H1 (cell line): ENCODE data around the gene C12orf43. TPM values are rescaled to one million over a fixed set of nuclear protein-coding genes. Genes with fewer than 3 reads are reported as not detected.

Experiments
- CTCF ChIA-PET: fragments of 300-600 bp; sonication (Branson Sonifier 250); formaldehyde crosslinking; loops from one replicate; lab custom pipeline; 2021; ENCODE audit not compliant: partially characterized antibody; lab: Charles Lee
- POLR2A ChIA-PET: fragments of 300-600 bp; sonication (Branson Sonifier 250); formaldehyde crosslinking; loops from one replicate; lab custom pipeline; 2021; ENCODE audit warnings: inconsistent platforms; ENCODE audit not compliant: partially characterized antibody; lab: Charles Lee
- DNase-seq, 2 experiments: peaks; one replicate each; pipeline versions ENCODE4 v3.0.0 to v3.0.0-alpha.2; 2010 to 2022; ENCODE audit warnings: low spot score in 2 of 2, low read depth in 1 of 2, mixed read lengths in 1 of 2
- FAIRE-seq: peaks from 2 replicates; lab custom pipeline; 2011; peaks lifted over from hg19 to GRCh38; lab: Jason Lieb, UNC
- H2AFZ ChIP-seq: 2 replicates; pipeline ENCODE4 v1.8.1; 2012; ENCODE audit warnings: low read length, inconsistent platforms
- H2AK5ac ChIP-seq: 2 replicates; pipeline ENCODE4 v1.6.1; 2013; ENCODE audit warnings: low read depth, low read length
- H2BK120ac ChIP-seq: replicated peaks from 2 replicates; pipeline ENCODE3; 2013; ENCODE audit warnings: low read depth, low read length, inconsistent platforms
- H2BK12ac ChIP-seq: 2 replicates; pipeline ENCODE4 v1.6.1; 2013; ENCODE audit warnings: low read depth, low read length
- H2BK15ac ChIP-seq: 2 replicates; pipeline ENCODE4 v1.6.1; 2013; ENCODE audit warnings: low read length
- H2BK20ac ChIP-seq: 2 replicates; pipeline ENCODE4 v1.6.1; 2013; ENCODE audit warnings: low read length
- H2BK5ac ChIP-seq: 2 replicates; pipeline ENCODE4 v1.6.1; 2013; ENCODE audit warnings: low read depth, low read length
- H3K14ac ChIP-seq: 2 replicates; pipeline ENCODE4 v1.6.1; 2013; ENCODE audit warnings: inconsistent platforms; ENCODE audit not compliant: insufficient read length
- H3K18ac ChIP-seq: 2 replicates; pipeline ENCODE4 v1.6.1; 2013; ENCODE audit warnings: low read length; ENCODE audit errors: extremely low read depth
- H3K23ac ChIP-seq: 2 replicates; pipeline ENCODE4 v1.6.1; 2013; ENCODE audit warnings: inconsistent platforms; ENCODE audit not compliant: insufficient read length
- H3K23me2 ChIP-seq: 2 replicates; pipeline ENCODE4 v1.6.1; 2013; ENCODE audit warnings: low read depth, low read length
- H3K27ac ChIP-seq: 2 replicates; pipeline ENCODE4 v1.6.1; 2011; ENCODE audit warnings: low read depth, low read length, inconsistent platforms
- H3K27me3 ChIP-seq, 4 experiments: replicated peaks in 1 of 4; 1 replicate in 1 of 4; 2 replicates in 3 of 4; pipeline versions ENCODE4 v1.6.1 to v1.8.1; 2011 to 2013; ENCODE audit warnings: low read length in 3 of 4, mild to moderate bottlenecking in 3 of 4, inconsistent platforms in 2 of 4, mixed read lengths in 2 of 4, moderate library complexity in 1 of 4; ENCODE audit not compliant: control insufficient read depth in 3 of 4, insufficient read depth in 3 of 4; ENCODE audit errors: extremely low read depth in 1 of 4
- H3K36me3 ChIP-seq, 4 experiments: 2 replicates each; pipeline versions ENCODE4 v1.6.1 to v1.8.1; 2011 to 2013; ENCODE audit warnings: mild to moderate bottlenecking in 4 of 4, low read length in 3 of 4, moderate library complexity in 2 of 4, control low read depth in 1 of 4, inconsistent platforms in 1 of 4; ENCODE audit not compliant: insufficient read depth in 4 of 4, control insufficient read depth in 2 of 4
- H3K4ac ChIP-seq: replicated peaks from 2 replicates; pipeline ENCODE3; 2013; ENCODE audit warnings: low read length, low read depth, mixed read lengths, inconsistent platforms; ENCODE audit not compliant: insufficient read length
- H3K4me1 ChIP-seq, 4 experiments: replicated peaks in 1 of 4; 1 replicate in 1 of 4; 2 replicates in 3 of 4; pipeline versions ENCODE4 v1.6.1 to v1.8.1; 2011 to 2013; ENCODE audit warnings: low read length in 3 of 4, inconsistent platforms in 2 of 4, mixed read lengths in 1 of 4; ENCODE audit not compliant: insufficient read depth in 4 of 4, control insufficient read depth in 3 of 4
- H3K4me2 ChIP-seq, 2 experiments: 2 replicates each; pipeline versions ENCODE4 v1.6.1 to v1.8.1; 2011 to 2013; ENCODE audit warnings: low read depth in 2 of 2, low read length in 2 of 2, control low read depth in 1 of 2, inconsistent platforms in 1 of 2, mild to moderate bottlenecking in 1 of 2; ENCODE audit not compliant: insufficient read depth in 1 of 2
- H3K4me3 ChIP-seq, 4 experiments: fragments of 200-600, 300-600 bp in 1 of 4; sonication (generic), shearing (Covaris generic), sonication (Bioruptor Twin) in 1 of 4; 2 replicates each; pipeline versions ENCODE4 v1.5.1 to v1.8.1; 2011 to 2016; ENCODE audit warnings: low read length in 4 of 4, low read depth in 3 of 4, control low read depth in 2 of 4, inconsistent platforms in 2 of 4, mild to moderate bottlenecking in 2 of 4, mixed read lengths in 1 of 4, moderate library complexity in 1 of 4; ENCODE audit not compliant: insufficient read depth in 2 of 4; ENCODE audit errors: extremely low read depth in 1 of 4
- H3K56ac ChIP-seq: replicated peaks from 2 replicates; pipeline ENCODE3; 2013; ENCODE audit warnings: low read depth, mild to moderate bottlenecking, mixed read lengths, low read length, inconsistent platforms; ENCODE audit not compliant: insufficient read length
- H3K79me1 ChIP-seq: 2 replicates; pipeline ENCODE4 v1.6.1; 2013; ENCODE audit warnings: low read depth, low read length, control low read depth
- H3K79me2 ChIP-seq, 2 experiments: 2 replicates each; pipeline versions ENCODE4 v1.6.1 to v1.8.1; 2012 to 2013; ENCODE audit warnings: low read length in 2 of 2, mild to moderate bottlenecking in 2 of 2, inconsistent platforms in 1 of 2; ENCODE audit not compliant: insufficient read depth in 2 of 2, control insufficient read depth in 1 of 2
- H3K9ac ChIP-seq, 4 experiments: replicated peaks in 1 of 4; 1 replicate in 1 of 4; 2 replicates in 3 of 4; pipeline versions ENCODE4 v1.6.1 to v1.8.1; 2011 to 2013; ENCODE audit warnings: low read depth in 3 of 4, low read length in 3 of 4, control low read depth in 2 of 4, mild to moderate bottlenecking in 2 of 4, moderate library complexity in 2 of 4, inconsistent platforms in 1 of 4; ENCODE audit errors: extremely low read depth in 1 of 4
- H3K9me3 ChIP-seq, 2 experiments: 2 replicates each; pipeline versions ENCODE4 v1.6.1 to v1.8.1; 2012 to 2013; ENCODE audit warnings: mild to moderate bottlenecking in 2 of 2, moderate library complexity in 2 of 2, control low read depth in 1 of 2, inconsistent platforms in 1 of 2, low read depth in 1 of 2, low read length in 1 of 2, mixed read lengths in 1 of 2; ENCODE audit not compliant: insufficient read depth in 2 of 2
- H4K20me1 ChIP-seq, 2 experiments: replicated peaks in 1 of 2; 2 replicates each; pipeline versions ENCODE3 to v1.8.1; 2011 to 2013; ENCODE audit warnings: inconsistent platforms in 2 of 2, low read length in 2 of 2, mild to moderate bottlenecking in 1 of 2; ENCODE audit not compliant: insufficient read depth in 2 of 2, control insufficient read depth in 1 of 2
- H4K5ac ChIP-seq: 2 replicates; pipeline ENCODE4 v1.6.1; 2013; ENCODE audit warnings: low read length, low read depth, mixed read lengths, inconsistent platforms; ENCODE audit not compliant: insufficient read length
- H4K8ac ChIP-seq: 2 replicates; pipeline ENCODE4 v1.8.0; 2013; ENCODE audit warnings: mild to moderate bottlenecking, moderate library complexity, low read length, inconsistent platforms; ENCODE audit not compliant: insufficient read depth; ENCODE audit errors: extremely low read depth
- H4K91ac ChIP-seq: replicated peaks from 2 replicates; pipeline ENCODE3; 2013; ENCODE audit warnings: low read length, mixed read lengths, inconsistent platforms; ENCODE audit not compliant: insufficient read length
- ASH2L ChIP-seq: fragments of 200-600, 300-600 bp; sonication (generic); IDR thresholded peaks from one replicate; pipeline ENCODE4 v1.7.1; 2017; ENCODE audit warnings: low read length
- CREB1 ChIP-seq: IDR thresholded peaks from 2 replicates; pipeline ENCODE4 v1.6.1; 2012; ENCODE audit warnings: inconsistent platforms
- CTBP2 ChIP-seq: IDR thresholded peaks from 2 replicates; pipeline ENCODE4 v1.7.0; 2011; ENCODE audit warnings: borderline replicate concordance, mild to moderate bottlenecking, moderate library complexity, mixed read lengths, low read length; ENCODE audit not compliant: insufficient read depth, insufficient read length
- GABPA ChIP-seq: IDR thresholded peaks from 2 replicates; pipeline ENCODE4 v1.6.1; 2011; ENCODE audit warnings: mild to moderate bottlenecking, low read length, moderate library complexity, borderline replicate concordance; ENCODE audit not compliant: insufficient read depth
- GTF2F1 ChIP-seq: IDR thresholded peaks from 2 replicates; pipeline ENCODE4 v1.6.1; 2012; ENCODE audit warnings: low read depth, low read length, improper control_type of control experiment, borderline replicate concordance
- KDM4A ChIP-seq: IDR thresholded peaks from one replicate; pipeline ENCODE4 v1.7.1; 2012; ENCODE audit warnings: low read depth, mild to moderate bottlenecking, moderate library complexity, low read length, inconsistent platforms; ENCODE audit not compliant: severe bottlenecking
- PHF8 ChIP-seq: fragments of 200-600 bp; sonication (generic); conservative IDR thresholded peaks from 2 replicates; pipeline ENCODE4 v1.7.1; 2012; ENCODE audit warnings: low read depth, mild to moderate bottlenecking, inconsistent platforms, low read length, moderate library complexity
- RAD21 ChIP-seq, 2 experiments: IDR thresholded peaks in 1 of 2; conservative IDR thresholded peaks in 1 of 2; 2 replicates each; pipeline ENCODE4 v1.6.1; 2011; ENCODE audit warnings: low read depth in 2 of 2, low read length in 2 of 2, improper control_type of control experiment in 1 of 2, inconsistent platforms in 1 of 2, mild to moderate bottlenecking in 1 of 2, moderate library complexity in 1 of 2
- RFX5 ChIP-seq: IDR thresholded peaks from 2 replicates; pipeline ENCODE4 v1.6.1; 2011; ENCODE audit warnings: low read depth, low read length, improper control_type of control experiment, borderline replicate concordance
- RNF2 ChIP-seq: fragments of 200-900, 300-1000 bp; sonication (generic); IDR thresholded peaks from 2 replicates; pipeline ENCODE4 v1.7.1; 2016; ENCODE audit warnings: borderline replicate concordance, low read depth, mild to moderate bottlenecking, antibody characterized with exemption, low read length; ENCODE audit not compliant: poor library complexity, severe bottlenecking; ENCODE audit errors: missing control alignments
- TAF1 ChIP-seq: IDR thresholded peaks from 2 replicates; pipeline ENCODE4 v1.6.1; 2011; ENCODE audit warnings: mild to moderate bottlenecking, low read depth, low read length
- WGBS, 2 experiments: shearing (Covaris generic) in 1 of 2; methylation state at CpG; one replicate each; pipeline versions ENCODE4 v1.1.6 to v1.1.7; 2013 to 2015; ENCODE audit warnings: low lambda C conversion rate in 2 of 2, mixed read lengths in 2 of 2, inconsistent platforms in 1 of 2, low coverage in 1 of 2, missing lambda C conversion rate in 1 of 2; ENCODE audit not compliant: insufficient replicate concordance in 2 of 2, insufficient coverage in 1 of 2, insufficient read length in 1 of 2; ENCODE audit errors: extremely low coverage in 1 of 2, missing lambda C conversion rate in 1 of 2; 5-methylcytosine and 5-hydroxymethylcytosine counted together
- polyA plus RNA-seq, 7 experiments: library from polyadenylated mRNA; depleted of rRNA in 3 of 7; stranded (reverse) in 5 of 7; unstranded in 2 of 7; fragments of >200 nt in 5 of 7; fragments of 200-250 nt in 2 of 7; gene quantifications; 1 replicate in 5 of 7; 2 replicates in 1 of 7; 4 replicates in 1 of 7; pipeline versions ENCODE4 v1.2.1 to v1.2.3, GENCODE V29; 2011 to 2013; ENCODE audit warnings: missing spikeins in 2 of 7, mixed read lengths in 2 of 7
- total RNA-seq: library from RNA; stranded (reverse); fragmentation: NEBNext Ultra II Directional; extraction: Animal tissue kit (Norgen Biotek cat#: 25700); gene quantifications from 2 replicates; pipeline ENCODE4 v1.2.1, GENCODE V29; 2021

C12orf43 gene
- total and polyA plus RNA-seq, 2 of the 8 experiments (the other 6 are each of a cell fraction or from before 2014, with no cell fraction given) = 9.2 to 22.3 TPM

DNA sequence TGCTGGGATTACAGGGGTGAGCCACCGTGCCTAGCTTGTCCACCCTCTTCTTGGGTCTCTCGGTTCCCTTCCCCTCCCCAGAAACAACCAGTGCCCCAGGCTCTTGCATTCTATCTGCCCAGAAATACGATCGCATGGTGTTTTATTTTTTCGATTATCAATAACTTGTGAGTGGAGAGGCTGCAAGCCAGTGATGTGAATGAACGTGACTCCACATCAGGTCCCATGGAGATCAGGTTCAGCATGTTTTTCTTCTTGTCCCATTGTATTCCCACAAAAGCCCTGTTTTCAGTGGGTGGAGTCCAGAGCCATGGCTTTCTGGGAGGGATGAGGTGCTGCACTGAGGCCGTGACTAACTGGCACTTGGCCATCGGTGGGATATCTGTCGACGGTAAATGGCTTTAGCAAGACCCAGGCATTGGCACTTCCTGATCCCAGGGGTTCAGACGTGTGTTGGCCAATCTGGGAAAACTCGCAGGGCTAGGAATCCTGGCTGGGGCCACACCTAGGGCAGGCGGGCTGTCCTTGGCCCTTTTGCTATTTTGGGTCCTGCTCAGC, 50.7 kb downstream of the C12orf43 start:
- no peak for FAIRE-seq
- DNase-seq = no peak
- Histone ChIP-seq H3K4me2 (no peak overlapping the region), H3K27me3 (no peaks in the 10 kb centered on the region), H2BK120ac (no peak overlapping the region), H3K18ac (no peak overlapping the region), H4K8ac (peak overlapping the region; percentile 42; the same call in 1 of the 2 replicates), H4K5ac (no peak overlapping the region), H2AK5ac (no peak overlapping the region), H2BK5ac (peak overlapping the region; percentile 35; the same call in 1 of the 2 replicates), H3K27ac (no peak overlapping the region), H3K14ac (no peak overlapping the region), H2BK20ac (no peak overlapping the region), H3K4me1 (peaks cover 0 to 3% (median 0%) of the 10 kb centered on the region in 4 experiments; a peak in 2 of 7 replicates), H3K79me1 (no peaks in the 10 kb centered on the region), H2BK12ac (no peak overlapping the region), H3K79me2 (no peaks in the 10 kb centered on the region), H4K20me1 (no peaks in the 10 kb centered on the region), H3K9me3 (no peaks in the 10 kb centered on the region), H3K23me2 (no peaks in the 10 kb centered on the region), H3K4me3 (no peak overlapping the region), H2BK15ac (no peak overlapping the region; the same call in 1 of the 2 replicates), H3K23ac (no peak overlapping the region), H3K36me3 (no peaks in the 10 kb centered on the region), H3K4ac (no peak overlapping the region), H3K56ac (no peak overlapping the region), H2AFZ (peak overlapping the region; percentile 12; the same call in 1 of the 2 replicates), H4K91ac (no peak overlapping the region), H3K9ac (no peak overlapping the region)
- ChIA-PET CTCF (interaction anchor here (0.6 to 1.7 kb wide), 7 partner anchors 9 to 227 kb away, joined by 3 to 6 read pairs (median 3); no protein-coding TSS in a partner anchor), POLR2A (no interaction called here)
- TF ChIP-seq TAF1 (no peak), RAD21 (IDR thresholded peaks at IDR 0.05 in 1 of 2, conservative IDR thresholded peaks at IDR 0.05 in 1 of 2; ENCODE audit: low read depth in 2 of 2, low read length in 2 of 2) (no peak), CTBP2 (no peak), GTF2F1 (no peak), KDM4A (no peak), CREB1 (no peak), RFX5 (no peak), PHF8 (no peak), ASH2L (no peak), GABPA (no peak), RNF2 (no peak)
- 81% methylated on average over 13 of the region's 13 CpGs; no CpG with 5 or more reads in 1 of the 2 experiments for WGBS, 2 experiments
